ENCODE measurements around the gene CRHR1.

CRHR1 gene

DNA sequence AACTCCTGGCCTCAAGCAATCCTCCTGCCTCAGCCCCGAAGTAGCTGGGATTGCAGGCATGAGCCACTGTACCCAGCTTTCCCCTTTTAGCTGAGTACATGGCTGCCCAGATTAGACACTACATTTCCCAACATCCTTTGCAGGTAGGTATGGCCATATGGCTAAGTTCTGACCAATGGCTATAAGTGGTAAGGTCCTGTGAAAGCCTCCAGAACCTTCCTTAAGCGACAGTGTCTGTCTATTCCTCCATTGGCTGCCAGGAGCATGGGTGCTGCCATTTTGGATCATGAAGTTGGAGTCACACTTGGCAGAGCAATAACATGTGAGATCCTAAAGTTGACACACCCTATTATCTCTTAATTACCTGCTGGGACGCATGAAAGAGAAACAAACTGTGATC, 24.4 kb upstream of the CRHR1 start:
- Histone ChIP-seq H3K79me2 (ENCODE audit: low read length) (no peaks in the 10 kb centered on the region), H3K4me2 (ENCODE audit: low read depth, low read length) (no peak overlapping the region), H3K4me3 (ENCODE audit: low read length) (no peak overlapping the region), H3K36me3 (replicated peaks; ENCODE audit: insufficient read depth, low read length) (no peaks in the 10 kb centered on the region), H3K9ac (ENCODE audit: low read length) (no peak overlapping the region), H3K4me1 (ENCODE audit: low read length) (no peaks in the 10 kb centered on the region), H4K20me1 (ENCODE audit: insufficient read depth, low read length) (no peaks in the 10 kb centered on the region), H3K9me3 (replicated peaks; ENCODE audit: insufficient read depth, low read length) (no peaks in the 10 kb centered on the region), H3F3A (ENCODE audit: insufficient read depth, low read length) (no peaks in the 10 kb centered on the region), H3K27me3 (replicated peaks; ENCODE audit: insufficient read depth, low read length) (peaks cover 59% of the 10 kb centered on the region), H3K9me2 (replicated peaks; ENCODE audit: insufficient read depth, low read length) (no peaks in the 10 kb centered on the region), H3K27ac (ENCODE audit: low read length) (no peak overlapping the region), H2AFZ (ENCODE audit: low read length) (no peak overlapping the region)
- no peak for DNase-seq
- TF ChIP-seq EZH2 (optimal IDR thresholded peaks at IDR 0.05; ENCODE audit: low read depth, low read length), result no peak
- TF ChIP-seq, protein P1, sequence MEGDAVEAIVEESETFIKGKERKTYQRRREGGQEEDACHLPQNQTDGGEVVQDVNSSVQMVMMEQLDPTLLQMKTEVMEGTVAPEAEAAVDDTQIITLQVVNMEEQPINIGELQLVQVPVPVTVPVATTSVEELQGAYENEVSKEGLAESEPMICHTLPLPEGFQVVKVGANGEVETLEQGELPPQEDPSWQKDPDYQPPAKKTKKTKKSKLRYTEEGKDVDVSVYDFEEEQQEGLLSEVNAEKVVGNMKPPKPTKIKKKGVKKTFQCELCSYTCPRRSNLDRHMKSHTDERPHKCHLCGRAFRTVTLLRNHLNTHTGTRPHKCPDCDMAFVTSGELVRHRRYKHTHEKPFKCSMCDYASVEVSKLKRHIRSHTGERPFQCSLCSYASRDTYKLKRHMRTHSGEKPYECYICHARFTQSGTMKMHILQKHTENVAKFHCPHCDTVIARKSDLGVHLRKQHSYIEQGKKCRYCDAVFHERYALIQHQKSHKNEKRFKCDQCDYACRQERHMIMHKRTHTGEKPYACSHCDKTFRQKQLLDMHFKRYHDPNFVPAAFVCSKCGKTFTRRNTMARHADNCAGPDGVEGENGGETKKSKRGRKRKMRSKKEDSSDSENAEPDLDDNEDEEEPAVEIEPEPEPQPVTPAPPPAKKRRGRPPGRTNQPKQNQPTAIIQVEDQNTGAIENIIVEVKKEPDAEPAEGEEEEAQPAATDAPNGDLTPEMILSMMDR (IDR thresholded peaks at IDR 0.05; ENCODE audit: low read length), result no peak
- TF ChIP-seq EZH2phosphoT487 (IDR thresholded peaks at IDR 0.05; ENCODE audit: low read length), result no peak

DNA sequence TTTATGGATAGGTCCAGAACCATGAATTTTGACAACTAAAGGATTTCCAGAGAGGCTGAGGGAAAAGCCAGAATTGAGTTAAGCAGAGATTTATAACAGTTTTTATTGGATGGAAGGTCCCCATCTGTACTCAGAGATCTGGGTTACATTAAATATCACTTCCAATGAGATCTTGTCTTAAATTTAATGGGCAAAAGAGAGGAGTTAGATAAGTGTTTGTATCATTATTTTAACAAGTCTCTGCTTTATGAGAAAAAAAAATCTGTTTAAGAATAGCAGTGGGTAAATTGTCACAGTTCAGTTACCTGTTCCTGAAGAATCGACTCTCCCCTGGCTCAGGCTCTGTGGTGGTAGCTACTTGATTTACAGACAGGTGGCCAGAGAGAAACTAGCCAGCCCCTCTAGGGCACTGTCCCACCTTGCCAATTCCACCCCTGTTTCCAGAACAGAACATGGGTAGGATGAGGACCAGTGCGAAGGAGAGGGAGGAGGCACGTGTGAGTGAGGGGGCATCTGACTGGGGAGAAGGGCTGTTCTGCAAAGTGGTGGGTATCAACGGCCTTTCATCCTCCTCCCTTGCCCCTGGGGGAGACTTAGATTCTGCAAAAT, 22.1 kb upstream of the CRHR1 start:
- H4K20me1 ChIP-seq (ENCODE audit: insufficient read depth, low read length), result no peaks in the 10 kb centered on the region
- TF ChIP-seq EZH2 (optimal IDR thresholded peaks at IDR 0.05; ENCODE audit: low read depth, low read length) (no peak), EZH2phosphoT487 (IDR thresholded peaks at IDR 0.05; ENCODE audit: low read length) (no peak)
- TF ChIP-seq, protein P1 (IDR thresholded peaks at IDR 0.05; ENCODE audit: low read length), result no peak
- no peak overlapping the region for H3K4me2 ChIP-seq (ENCODE audit: low read depth, low read length)
- H3K4me1 ChIP-seq (ENCODE audit: low read length), result no peaks in the 10 kb centered on the region
- no peaks in the 10 kb centered on the region for H3K79me2 ChIP-seq (ENCODE audit: low read length)
- no peak overlapping the region for H3K27ac ChIP-seq (ENCODE audit: low read length)
- no peak overlapping the region for H3K9ac ChIP-seq (ENCODE audit: low read length)
- no peaks in the 10 kb centered on the region for H3F3A ChIP-seq (ENCODE audit: insufficient read depth, low read length)
- no peak overlapping the region for H3K4me3 ChIP-seq (ENCODE audit: low read length)
- H3K36me3 ChIP-seq (replicated peaks; ENCODE audit: insufficient read depth, low read length), result no peaks in the 10 kb centered on the region
- H2AFZ ChIP-seq (ENCODE audit: low read length), result no peak overlapping the region
- H3K9me2 ChIP-seq (replicated peaks; ENCODE audit: insufficient read depth, low read length), result no peaks in the 10 kb centered on the region
- peaks cover 55% of the 10 kb centered on the region for H3K27me3 ChIP-seq (replicated peaks; ENCODE audit: insufficient read depth, low read length)
- H3K9me3 ChIP-seq (replicated peaks; ENCODE audit: insufficient read depth, low read length), result no peaks in the 10 kb centered on the region
- DNase-seq, result no peak

DNA sequence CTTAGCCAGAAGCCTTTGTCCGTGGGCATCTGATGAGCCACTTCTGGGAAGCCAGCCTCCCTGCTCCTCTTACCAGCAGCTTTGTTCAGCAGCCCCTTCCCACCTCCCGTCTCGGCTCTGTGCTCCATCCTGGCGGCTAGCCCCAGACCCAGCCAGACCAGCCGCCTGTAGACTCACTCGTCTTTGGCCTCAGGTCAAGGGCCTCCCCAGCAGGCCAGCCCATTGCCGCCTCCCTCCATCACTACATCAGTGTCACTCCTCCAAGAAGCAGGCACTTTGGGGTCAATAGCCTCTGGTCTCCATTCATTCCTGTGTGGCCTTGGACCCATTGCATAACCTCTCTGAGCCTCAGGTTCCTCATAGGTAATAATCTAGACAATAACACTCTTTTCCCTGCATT, 20.9 kb upstream of the CRHR1 start:
- H3K79me2 ChIP-seq (ENCODE audit: low read length), result no peaks in the 10 kb centered on the region
- TF ChIP-seq, protein P1 (IDR thresholded peaks at IDR 0.05; ENCODE audit: low read length), result no peak

More for the DNA sequence above, 20.9 kb upstream of the CRHR1 start:
- peaks cover 66% of the 10 kb centered on the region for H3K27me3 ChIP-seq (replicated peaks; ENCODE audit: insufficient read depth, low read length)
- no peak overlapping the region for H2AFZ ChIP-seq (ENCODE audit: low read length)
- H3K36me3 ChIP-seq (replicated peaks; ENCODE audit: insufficient read depth, low read length), result no peaks in the 10 kb centered on the region
- H3K9ac ChIP-seq (ENCODE audit: low read length), result no peak overlapping the region
- no peaks in the 10 kb centered on the region for H3K9me3 ChIP-seq (replicated peaks; ENCODE audit: insufficient read depth, low read length)
- H4K20me1 ChIP-seq (ENCODE audit: insufficient read depth, low read length), result no peaks in the 10 kb centered on the region
- H3K27ac ChIP-seq (ENCODE audit: low read length), result no peak overlapping the region
- DNase-seq, result no peak
- no peaks in the 10 kb centered on the region for H3K9me2 ChIP-seq (replicated peaks; ENCODE audit: insufficient read depth, low read length)
- no peaks in the 10 kb centered on the region for H3F3A ChIP-seq (ENCODE audit: insufficient read depth, low read length)
- H3K4me2 ChIP-seq (ENCODE audit: low read depth, low read length), result no peak overlapping the region
- no peaks in the 10 kb centered on the region for H3K4me1 ChIP-seq (ENCODE audit: low read length)
- H3K4me3 ChIP-seq (ENCODE audit: low read length), result no peak overlapping the region
